M059J (cell line): ENCODE results near the gene TMEM200B. TPM values are rescaled to one million over a fixed set of nuclear protein-coding genes. Genes with fewer than 3 reads are reported as not detected.
"Not testable (repeated sequence)": the region's sequence is repeated elsewhere in the genome, so short reads cannot be mapped to it uniquely, and the experiment has no call there.

Experiments
- DNase-seq: peaks from one replicate; pipeline ENCODE4 v3.0.0-alpha.2; 2012; ENCODE audit warnings: low read depth
- total RNA-seq: library from RNA; depleted of rRNA; stranded (reverse); fragments of >200 nt; shearing (Covaris generic); gene quantifications from 2 replicates; pipeline ENCODE4 v1.2.3, GENCODE V29; 2014; rRNA removed

The TMEM200B gene
- total RNA-seq, 1 experiment from 2014 or later = 3.5 TPM

GRCh38 chr1:29112705-29113412 lies 10.8 kb downstream of the TMEM200B start:
- no peak for DNase-seq

DNA sequence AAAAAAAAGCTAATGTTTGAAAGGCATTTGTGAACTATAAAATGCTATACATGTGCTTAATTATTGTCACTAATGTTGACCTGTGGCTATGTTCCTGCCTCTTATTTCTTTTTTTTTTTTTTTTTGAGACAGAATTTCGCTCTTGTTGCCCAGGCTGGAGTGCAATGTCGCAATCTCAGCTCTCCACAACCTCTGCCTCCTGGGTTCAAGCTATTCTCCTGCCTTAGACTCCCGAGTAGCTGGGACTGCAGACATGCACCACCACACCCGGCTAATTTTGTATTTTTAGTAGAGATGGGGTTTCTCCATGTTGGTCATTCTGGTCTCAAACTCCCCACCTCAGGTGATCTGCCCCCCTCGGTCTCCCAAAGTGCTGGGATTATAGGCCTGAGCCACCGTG lies 15.7 kb downstream of the TMEM200B start:
- DNase-seq = not testable (repeated sequence)

GRCh38 chr1:29105822-29106221 lies 17.9 kb downstream of the TMEM200B start:
- DNase-seq = peak; percentile 86

- no peak for DNase-seq
Measured at GRCh38 chr1:29100487-29100886, 23.2 kb downstream of the TMEM200B start.

GRCh38 chr1:29099286-29099685 lies 24.4 kb downstream of the TMEM200B start:
- no peak for DNase-seq

DNA sequence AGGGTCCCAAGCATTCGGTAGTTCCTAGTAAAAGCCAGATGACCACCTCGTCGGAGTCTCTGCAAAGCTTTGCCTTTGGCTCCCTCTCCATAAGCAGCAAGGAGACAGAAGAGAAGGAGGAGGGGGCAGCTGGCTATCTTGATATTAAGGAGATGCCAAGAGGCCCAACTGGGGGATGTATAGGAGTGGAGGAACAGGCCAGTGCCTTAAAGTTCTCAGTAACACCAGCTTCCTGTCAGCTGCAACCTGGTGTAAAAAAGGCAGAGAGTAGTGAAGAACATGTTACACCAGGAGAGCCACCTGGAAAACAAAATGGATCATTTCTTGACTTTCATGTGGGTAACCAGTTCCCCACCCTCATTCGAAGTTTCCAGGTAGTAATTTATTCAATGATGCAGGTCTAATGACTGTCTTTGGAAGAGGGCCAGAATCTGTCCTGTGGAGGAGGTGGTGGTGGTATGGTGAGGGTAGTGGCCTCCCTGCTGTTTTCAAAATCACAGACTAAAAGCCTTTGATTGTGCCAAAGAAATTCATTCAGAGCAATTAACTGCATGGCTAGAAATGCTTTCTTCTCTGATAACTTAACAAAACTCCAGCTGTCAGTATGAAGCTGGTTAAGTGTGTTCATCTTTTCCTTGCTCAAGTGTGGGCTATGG lies 27.3 kb downstream of the TMEM200B start:
- no peak for DNase-seq

DNA sequence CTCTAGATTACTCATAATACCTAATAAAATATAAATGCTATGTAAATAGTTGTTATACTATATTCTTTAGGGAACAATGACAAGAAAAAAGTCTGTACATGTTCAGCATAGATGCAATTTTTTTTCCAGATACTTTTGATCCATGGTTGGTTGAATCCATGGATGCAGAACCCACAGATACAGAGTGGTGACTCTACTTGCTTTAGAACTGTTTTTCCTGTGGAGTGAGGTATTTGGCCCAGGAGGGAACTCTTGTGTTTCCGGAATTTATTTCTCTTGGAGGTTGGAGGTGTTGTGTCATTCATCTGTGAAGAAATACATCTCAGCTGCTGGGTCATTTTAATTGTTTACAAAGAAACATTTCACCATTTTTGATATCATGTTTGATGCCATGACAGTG lies 28.7 kb downstream of the TMEM200B start:
- DNase-seq = no peak

GRCh38 chr1:29094433-29094832 lies 29.3 kb downstream of the TMEM200B start:
- DNase-seq = peak; percentile 61

- DNase-seq = not testable (repeated sequence)
Measured at GRCh38 chr1:29092704-29093103, 31.0 kb downstream of the TMEM200B start.

- DNase-seq = no peak
Measured at GRCh38 chr1:29090937-29091618, 32.6 kb downstream of the TMEM200B start.

- DNase-seq = no peak
Measured at GRCh38 chr1:29084196-29084521, 39.5 kb downstream of the TMEM200B start.

- no peak for DNase-seq
Measured at GRCh38 chr1:29083317-29084195, 40.1 kb downstream of the TMEM200B start.

- DNase-seq = no peak
Measured at GRCh38 chr1:29082519-29082918, 41.2 kb downstream of the TMEM200B start.

DNA sequence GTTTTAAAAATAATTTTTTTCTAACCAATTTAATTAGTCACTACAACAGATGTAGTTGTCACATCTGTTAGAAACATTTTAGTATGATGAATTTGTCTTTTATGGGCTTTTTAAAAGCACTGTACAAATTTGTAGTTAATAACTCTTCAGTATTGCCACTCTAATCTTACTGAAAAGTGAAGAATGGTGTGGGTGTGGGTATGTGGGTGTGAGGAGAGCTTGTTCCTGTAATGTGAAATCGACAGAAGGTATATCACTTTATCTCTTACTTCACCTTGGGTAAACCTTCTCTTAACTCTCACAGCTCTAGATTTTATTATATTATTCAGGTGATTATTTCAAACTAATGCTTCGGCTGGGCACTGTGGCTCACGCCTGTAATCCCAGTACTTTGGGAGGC lies 42.5 kb downstream of the TMEM200B start:
- no peak for DNase-seq

- DNase-seq = not testable (repeated sequence)
Measured at GRCh38 chr1:29079916-29080629, 43.6 kb downstream of the TMEM200B start.

GRCh38 chr1:29077155-29077554 lies 46.5 kb downstream of the TMEM200B start:
- DNase-seq = no peak

Other genes with a start within 250 kb of the TMEM200B start
- 16.2 and 23.2 TPM in 2 replicates for gene EPB41, start 209.3 kb downstream of the TMEM200B start, total RNA-seq
- 48.7 and 64.1 TPM in 2 replicates for gene SRSF4, start 58.0 kb upstream of the TMEM200B start, total RNA-seq
- 13.8 and 14.3 TPM in 2 replicates for gene MECR, start 107.0 kb upstream of the TMEM200B start, total RNA-seq
- 3.3 and 3.4 TPM in 2 replicates for gene PTPRU, start 112.6 kb upstream of the TMEM200B start, total RNA-seq